HCT116 (cell line): ENCODE measurements around the gene SNX2. TPM values are rescaled to one million over a fixed set of nuclear protein-coding genes. Genes with fewer than 3 reads are reported as not detected.

ENCODE experiments used
- ATAC-seq: fragments of 200-7000 bp; cut with Tn5 transposase; 2 replicates; pipeline ENCODE4 v1.9.1; 2020; ENCODE audit warnings: mild to moderate bottlenecking, moderate library complexity
- BruUV-seq: library from RNA; stranded (reverse); fragments of 400-500 nt; replicated peaks from 2 replicates; lab custom pipeline; 2021; lab: Mats Ljungman, UMichigan
- CTCF ChIA-PET: fragments of 300-600 bp; sonication (Branson Sonifier 250); formaldehyde crosslinking; loops from one replicate; lab custom pipeline; 2021; ENCODE audit warnings: antibody characterized with exemption; lab: Charles Lee
- POLR2A ChIA-PET: fragments of 300-600, 350-600 bp; sonication (Branson Sonifier 250); formaldehyde crosslinking; loops from one replicate; lab custom pipeline; 2021; ENCODE audit warnings: antibody characterized with exemption; lab: Charles Lee
- RAD21 ChIA-PET, 2 experiments: fragments of 300-600 bp; sonication (Branson Sonifier 250); formaldehyde crosslinking; loops; one replicate each; lab custom pipeline; 2023; ENCODE audit warnings: low total read pairs in 2 of 2; ENCODE audit not compliant: uncharacterized antibody in 2 of 2, unreplicated experiment in 2 of 2, low non-redundant PET in 1 of 2; lab: Charles Lee
- DNase-seq: peaks from one replicate; pipeline ENCODE4 v3.0.0-alpha.2; 2010; ENCODE audit warnings: low read depth, low spot score
- H2AFZ ChIP-seq: fragments of 200-600 bp; shearing (Covaris generic), sonication (generic); 2 replicates; pipeline ENCODE4 v1.6.1; 2017; ENCODE audit warnings: low read depth, mixed run types, mixed read lengths, antibody characterized with exemption, low read length; ENCODE audit not compliant: poor library complexity, severe bottlenecking
- H3K27ac ChIP-seq: 2 replicates; pipeline ENCODE4 v1.5.1; 2012; ENCODE audit warnings: low read depth, low read length
- H3K27me3 ChIP-seq: fragments of 200-600 bp; sonication (generic); 2 replicates; pipeline ENCODE4 v1.6.1; 2016; ENCODE audit warnings: mixed run types, low read length, mixed read lengths; ENCODE audit not compliant: insufficient read depth
- H3K36me3 ChIP-seq, 2 experiments: fragments of 200-500 bp in 1 of 2; fragments of 200-600 bp in 1 of 2; sonication (Bioruptor generic) in 1 of 2; sonication (generic) in 1 of 2; 2 replicates each; pipeline versions ENCODE4 v1.5.1 to v1.6.1; 2014 to 2016; ENCODE audit warnings: low read length in 2 of 2, inconsistent platforms in 1 of 2, mixed read lengths in 1 of 2, mixed run types in 1 of 2; ENCODE audit not compliant: insufficient read depth in 2 of 2, control insufficient read depth in 1 of 2
- H3K4me1 ChIP-seq, 2 experiments: fragments of 200-600 bp in 1 of 2; sonication (generic) in 1 of 2; 2 replicates each; pipeline versions ENCODE4 v1.5.1 to v1.6.1; 2012 to 2017; ENCODE audit warnings: low read length in 2 of 2, inconsistent platforms in 1 of 2, mild to moderate bottlenecking in 1 of 2, mixed read lengths in 1 of 2, mixed run types in 1 of 2, moderate library complexity in 1 of 2; ENCODE audit not compliant: insufficient read depth in 2 of 2, control insufficient read depth in 1 of 2
- H3K4me2 ChIP-seq: fragments of 200-600 bp; sonication (generic); 2 replicates; pipeline ENCODE4 v1.6.1; 2017; ENCODE audit warnings: mixed run types, low read length, mixed read lengths
- H3K4me3 ChIP-seq, 2 experiments: fragments of 200-600 bp in 1 of 2; sonication (generic) in 1 of 2; replicated peaks in 1 of 2; 2 replicates each; pipeline ENCODE4 v1.5.1; 2011 to 2016; ENCODE audit warnings: low read length in 2 of 2, control low read depth in 1 of 2, low read depth in 1 of 2, mild to moderate bottlenecking in 1 of 2, mixed read lengths in 1 of 2, mixed run types in 1 of 2
- H3K79me2 ChIP-seq: fragments of 200-600 bp; sonication (generic); 2 replicates; pipeline ENCODE4 v1.6.1; 2017; ENCODE audit warnings: mild to moderate bottlenecking, mixed run types, low read length, moderate library complexity, mixed read lengths; ENCODE audit not compliant: insufficient read depth
- H3K9ac ChIP-seq: fragments of 200-600 bp; sonication (generic); 2 replicates; pipeline ENCODE4 v1.6.1; 2016; ENCODE audit warnings: low read length, mixed read lengths
- H3K9me2 ChIP-seq: fragments of 200-600 bp; sonication (generic), shearing (Covaris generic); 2 replicates; pipeline ENCODE4 v1.6.1; 2017; ENCODE audit warnings: mixed run types, mild to moderate bottlenecking, moderate library complexity; ENCODE audit not compliant: insufficient read depth
- H3K9me3 ChIP-seq, 2 experiments: fragments of 200-500 bp in 1 of 2; fragments of 200-600 bp in 1 of 2; sonication (Bioruptor generic) in 1 of 2; sonication (generic) in 1 of 2; 2 replicates each; pipeline ENCODE4 v1.6.1; 2014 to 2017; ENCODE audit warnings: low read length in 2 of 2, mixed read lengths in 2 of 2, inconsistent platforms in 1 of 2, low read depth in 1 of 2, mild to moderate bottlenecking in 1 of 2, mixed run types in 1 of 2, moderate library complexity in 1 of 2; ENCODE audit not compliant: control insufficient read depth in 1 of 2, insufficient read depth in 1 of 2
- H4K20me1 ChIP-seq: fragments of 200-600 bp; sonication (generic), shearing (Covaris generic); 2 replicates; pipeline ENCODE4 v1.6.1; 2017; ENCODE audit warnings: mixed run types, mild to moderate bottlenecking, moderate library complexity; ENCODE audit not compliant: insufficient read depth
- CBX3 ChIP-seq: IDR thresholded peaks from 2 replicates; pipeline ENCODE4 v1.6.1; 2012; ENCODE audit warnings: low read depth
- EZH2 ChIP-seq: fragments of 200-600 bp; sonication (generic); IDR thresholded peaks from 2 replicates; pipeline ENCODE4 v1.6.1; 2017; ENCODE audit warnings: antibody characterized with exemption, mixed run types
- EZH2phosphoT487 ChIP-seq: fragments of 200-600 bp; IDR thresholded peaks from 2 replicates; pipeline ENCODE4 v1.6.1; 2018; ENCODE audit warnings: antibody characterized with exemption, borderline replicate concordance
- FOSL1 ChIP-seq: IDR thresholded peaks from 2 replicates; pipeline ENCODE4 v1.6.1; 2012; ENCODE audit warnings: low read depth
- SP1 ChIP-seq: IDR thresholded peaks from 2 replicates; pipeline ENCODE4 v1.6.1; 2012; ENCODE audit warnings: low read depth
- ZBTB33 ChIP-seq: IDR thresholded peaks from 2 replicates; pipeline ENCODE4 v1.6.1; 2011; ENCODE audit warnings: mild to moderate bottlenecking, low read length, moderate library complexity; ENCODE audit not compliant: insufficient replicate concordance; ENCODE audit errors: extremely low read depth
- intact Hi-C: fragments of 100-400 bp; cut with micrococcal nuclease; formaldehyde crosslinking; loops from 2 replicates; pipeline ENCODE4 v1.10.0; 2022
- total RNA-seq: library from RNA; stranded (reverse); gene quantifications from one replicate; pipeline ENCODE4 v1.2.1, GENCODE V29; 2021; ENCODE audit not compliant: unreplicated experiment
- TF ChIP-seq, protein P1 (sequence below), 3 experiments: fragments of 200-600 bp in 1 of 3; sonication (generic) in 1 of 3; IDR thresholded peaks in 2 of 3; conservative IDR thresholded peaks in 1 of 3; 2 replicates each; pipeline ENCODE4 v1.5.1; 2012 to 2017; ENCODE audit warnings: low read depth in 2 of 3, low read length in 2 of 3, antibody characterized with exemption in 1 of 3, borderline replicate concordance in 1 of 3, control low read depth in 1 of 3, mild to moderate bottlenecking in 1 of 3, mixed read lengths in 1 of 3, mixed run types in 1 of 3, moderate library complexity in 1 of 3; ENCODE audit not compliant: insufficient read depth in 1 of 3

The SNX2 gene
- total RNA-seq, 1 experiment from 2014 or later = 57.7 TPM

GRCh38 chr5:122730456-122730855 is 44.4 kb upstream of the SNX2 start:
- no peak overlapping the region for H3K4me2 ChIP-seq
- intact Hi-C loops = no loop called here
- DNase-seq (no peak), ATAC-seq (no peak)
- no peaks in the 10 kb centered on the region for H3K9me2 ChIP-seq
- H4K20me1 ChIP-seq = no peaks in the 10 kb centered on the region
- no peak overlapping the region for H3K9ac ChIP-seq
- H3K27me3 ChIP-seq = no peaks in the 10 kb centered on the region
- TF ChIP-seq, protein P1, sequence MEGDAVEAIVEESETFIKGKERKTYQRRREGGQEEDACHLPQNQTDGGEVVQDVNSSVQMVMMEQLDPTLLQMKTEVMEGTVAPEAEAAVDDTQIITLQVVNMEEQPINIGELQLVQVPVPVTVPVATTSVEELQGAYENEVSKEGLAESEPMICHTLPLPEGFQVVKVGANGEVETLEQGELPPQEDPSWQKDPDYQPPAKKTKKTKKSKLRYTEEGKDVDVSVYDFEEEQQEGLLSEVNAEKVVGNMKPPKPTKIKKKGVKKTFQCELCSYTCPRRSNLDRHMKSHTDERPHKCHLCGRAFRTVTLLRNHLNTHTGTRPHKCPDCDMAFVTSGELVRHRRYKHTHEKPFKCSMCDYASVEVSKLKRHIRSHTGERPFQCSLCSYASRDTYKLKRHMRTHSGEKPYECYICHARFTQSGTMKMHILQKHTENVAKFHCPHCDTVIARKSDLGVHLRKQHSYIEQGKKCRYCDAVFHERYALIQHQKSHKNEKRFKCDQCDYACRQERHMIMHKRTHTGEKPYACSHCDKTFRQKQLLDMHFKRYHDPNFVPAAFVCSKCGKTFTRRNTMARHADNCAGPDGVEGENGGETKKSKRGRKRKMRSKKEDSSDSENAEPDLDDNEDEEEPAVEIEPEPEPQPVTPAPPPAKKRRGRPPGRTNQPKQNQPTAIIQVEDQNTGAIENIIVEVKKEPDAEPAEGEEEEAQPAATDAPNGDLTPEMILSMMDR (IDR thresholded peaks at IDR 0.05 in 2 of 3, conservative IDR thresholded peaks at IDR 0.05 in 1 of 3; ENCODE audit: borderline replicate concordance in 1 of 3, insufficient read depth in 1 of 3, low read depth in 2 of 3, low read length in 2 of 3) = no peak
- TF ChIP-seq FOSL1 (no peak), SP1 (no peak)
- H3K4me3 ChIP-seq = no peak overlapping the region
- no peak overlapping the region for H3K27ac ChIP-seq
- BruUV-seq = no TSS peak
- no peaks in the 10 kb centered on the region for H3K36me3 ChIP-seq
- ChIA-PET CTCF (no interaction called here), POLR2A (no interaction called here), RAD21 (no interaction called here)
- no peaks in the 10 kb centered on the region for H3K9me3 ChIP-seq
- peaks cover 0 to 9% of the 10 kb centered on the region in 2 experiments; a peak in 2 of 4 replicates for H3K4me1 ChIP-seq
- H2AFZ ChIP-seq = no peak overlapping the region
- H3K79me2 ChIP-seq = no peaks in the 10 kb centered on the region

- ChIA-PET CTCF (no interaction called here), RAD21 (no interaction called here), POLR2A (no interaction called here)
- Histone ChIP-seq H3K9ac (no peak overlapping the region), H2AFZ (no peak overlapping the region), H3K4me2 (no peak overlapping the region), H3K36me3 (no peaks in the 10 kb centered on the region), H3K9me3 (no peaks in the 10 kb centered on the region), H3K9me2 (no peaks in the 10 kb centered on the region), H3K27me3 (no peaks in the 10 kb centered on the region), H3K79me2 (no peaks in the 10 kb centered on the region), H3K4me3 (no peak overlapping the region), H4K20me1 (no peaks in the 10 kb centered on the region), H3K4me1 (no peaks in the 10 kb centered on the region), H3K27ac (no peak overlapping the region)
- no peak for ATAC-seq
- DNase-seq = no peak
- no TSS peak for BruUV-seq
- TF ChIP-seq ZBTB33 (no peak), EZH2phosphoT487 (no peak), EZH2 (no peak), CBX3 (no peak)
- intact Hi-C loops = no loop called here
Measured at GRCh38 chr5:122736086-122736845, 38.6 kb upstream of the SNX2 start.
